IMR-90 (cell line): Measurements from ENCODE around the gene C18orf32. TPM values are rescaled to one million over a fixed set of nuclear protein-coding genes. Genes with fewer than 3 reads are reported as not detected.

Experiments
- ATAC-seq: fragments of 200-7000 bp; cut with Tn5 transposase; 2 replicates; pipeline ENCODE4 v1.9.1; 2020; ENCODE audit warnings: low read depth, mild to moderate bottlenecking, moderate library complexity
- BruUV-seq: library from RNA; stranded (reverse); fragments of 400-500 nt; replicated peaks from 2 replicates; lab custom pipeline; 2021; lab: Mats Ljungman, UMichigan
- CTCF ChIA-PET: fragments of 300-600 bp; formaldehyde crosslinking; extraction: SDS; loops from one replicate; lab custom pipeline; 2021; ENCODE audit warnings: antibody characterized with exemption; lab: Yijun Ruan, JAX
- POLR2A ChIA-PET: fragments of 300-600 bp; sonication (Branson Sonifier 250); formaldehyde crosslinking; loops from one replicate; lab custom pipeline; 2022; ENCODE audit warnings: antibody characterized with exemption; ENCODE audit not compliant: unreplicated experiment; lab: Charles Lee
- DNase-seq: peaks from one replicate; pipeline ENCODE4 v3.0.0; 2013
- H2AFZ ChIP-seq: replicated peaks from 2 replicates; pipeline ENCODE3; 2013; ENCODE audit warnings: low read length, mild to moderate bottlenecking; ENCODE audit not compliant: poor library complexity
- H2AK5ac ChIP-seq: 2 replicates; pipeline ENCODE4 v1.6.1; 2013; ENCODE audit warnings: low read depth, low read length, inconsistent platforms
- H2AK9ac ChIP-seq: replicated peaks from 2 replicates; pipeline ENCODE3; 2013; ENCODE audit warnings: mild to moderate bottlenecking, low read depth, low read length, moderate library complexity; ENCODE audit not compliant: poor library complexity
- H2BK120ac ChIP-seq: 2 replicates; pipeline ENCODE4 v1.6.1; 2013; ENCODE audit warnings: low read depth, low read length, inconsistent platforms
- H2BK15ac ChIP-seq: 3 replicates; pipeline ENCODE4 v1.6.1; 2013; ENCODE audit warnings: low read depth, low read length, inconsistent platforms
- H2BK20ac ChIP-seq: 2 replicates; pipeline ENCODE4 v1.6.1; 2013; ENCODE audit warnings: low read depth, mild to moderate bottlenecking, inconsistent platforms, low read length, moderate library complexity
- H2BK5ac ChIP-seq: 2 replicates; pipeline ENCODE4 v1.6.1; 2013; ENCODE audit warnings: mild to moderate bottlenecking, low read depth, low read length, inconsistent platforms; ENCODE audit not compliant: poor library complexity, severe bottlenecking
- H3K14ac ChIP-seq: replicated peaks from 2 replicates; pipeline ENCODE4 v1.6.1; 2013; ENCODE audit warnings: low read depth, low read length, inconsistent platforms
- H3K18ac ChIP-seq: 2 replicates; pipeline ENCODE4 v1.6.1; 2013; ENCODE audit warnings: low read depth, low read length, control low read depth
- H3K23ac ChIP-seq: 2 replicates; pipeline ENCODE4 v1.6.1; 2013; ENCODE audit warnings: low read depth, low read length, inconsistent platforms
- H3K27ac ChIP-seq: 2 replicates; pipeline ENCODE4 v1.5.1; 2013; ENCODE audit warnings: mild to moderate bottlenecking, control low read depth, low read length; ENCODE audit not compliant: insufficient read depth
- H3K27me3 ChIP-seq: 2 replicates; pipeline ENCODE4 v1.6.1; 2013; ENCODE audit warnings: low read length; ENCODE audit not compliant: control insufficient read depth, insufficient read depth
- H3K36me3 ChIP-seq: 2 replicates; pipeline ENCODE4 v1.6.1; 2013; ENCODE audit warnings: low read length, mixed read lengths; ENCODE audit not compliant: control insufficient read depth, insufficient read depth
- H3K4ac ChIP-seq: 2 replicates; pipeline ENCODE4 v1.6.1; 2013; ENCODE audit warnings: low read depth, low read length, inconsistent platforms
- H3K4me1 ChIP-seq: 2 replicates; pipeline ENCODE4 v1.6.1; 2013; ENCODE audit warnings: low read length, mixed read lengths; ENCODE audit not compliant: control insufficient read depth, insufficient read depth
- H3K4me2 ChIP-seq: 2 replicates; pipeline ENCODE4 v1.6.1; 2013; ENCODE audit warnings: low read depth, mild to moderate bottlenecking, control low read depth, low read length, moderate library complexity
- H3K4me3 ChIP-seq: 2 replicates; pipeline ENCODE4 v1.5.1; 2013; ENCODE audit warnings: low read depth, mild to moderate bottlenecking, control low read depth, low read length, moderate library complexity; ENCODE audit not compliant: insufficient read depth
- H3K56ac ChIP-seq: 2 replicates; pipeline ENCODE4 v1.6.1; 2013; ENCODE audit warnings: low read length, inconsistent platforms; ENCODE audit not compliant: insufficient read depth; ENCODE audit errors: extremely low read depth
- H3K79me1 ChIP-seq, 2 experiments: 2 replicates each; pipeline ENCODE4 v1.6.1; 2013; ENCODE audit warnings: low read length in 2 of 2, inconsistent platforms in 1 of 2, low read depth in 1 of 2
- H3K9ac ChIP-seq: 2 replicates; pipeline ENCODE4 v1.6.1; 2013; ENCODE audit warnings: low read depth, low read length, control low read depth
- H3K9me1 ChIP-seq: 2 replicates; pipeline ENCODE4 v1.6.1; 2013; ENCODE audit warnings: low read length, inconsistent platforms; ENCODE audit not compliant: insufficient read depth
- H3K9me3 ChIP-seq: 2 replicates; pipeline ENCODE4 v1.6.1; 2013; ENCODE audit warnings: low read length; ENCODE audit not compliant: control insufficient read depth, insufficient read depth
- H4K20me1 ChIP-seq: 2 replicates; pipeline ENCODE4 v1.6.1; 2013; ENCODE audit warnings: low read length, inconsistent platforms; ENCODE audit not compliant: insufficient read depth
- H4K5ac ChIP-seq: 2 replicates; pipeline ENCODE4 v1.6.1; 2013; ENCODE audit warnings: mild to moderate bottlenecking, low read depth, low read length, control low read depth
- H4K8ac ChIP-seq, 2 experiments: 2 replicates each; pipeline ENCODE4 v1.6.1; 2013; ENCODE audit warnings: low read depth in 2 of 2, low read length in 2 of 2, control low read depth in 1 of 2, inconsistent platforms in 1 of 2
- H4K91ac ChIP-seq: 2 replicates; pipeline ENCODE4 v1.6.1; 2013; ENCODE audit warnings: low read depth, low read length, inconsistent platforms; ENCODE audit not compliant: insufficient read depth
- BHLHE40 ChIP-seq: fragments of 150-350 bp; IDR thresholded peaks from 2 replicates; pipeline ENCODE4 v1.6.1; 2016; ENCODE audit warnings: mild to moderate bottlenecking, low read depth, low read length
- NFE2L2 ChIP-seq: fragments of 150-350 bp; IDR thresholded peaks from 2 replicates; pipeline ENCODE4 v1.6.1; 2016; ENCODE audit warnings: low read depth, mild to moderate bottlenecking, low read length
- WGBS, 2 experiments: methylation state at CpG; one replicate each; pipeline versions ENCODE4 v1.1.5 to v1.1.7; 2013; ENCODE audit warnings: missing lambda C conversion rate in 2 of 2; ENCODE audit not compliant: insufficient read length in 1 of 2; ENCODE audit errors: extremely low coverage in 2 of 2; 5-methylcytosine and 5-hydroxymethylcytosine counted together
- dilution Hi-C: fragments of 300-500 bp; cut with HindIII; formaldehyde crosslinking; loops from one replicate; pipeline ENCODE4 v1.14.3; 2018; ENCODE audit warnings: low sequenced_read_pairs; ENCODE audit not compliant: unreplicated experiment
- in situ Hi-C: fragments of 300-500 bp; cut with MboI; formaldehyde crosslinking; loops from 3 replicates; pipeline ENCODE4 v1.14.3; 2019; ENCODE audit warnings: low sequenced_read_pairs, inconsistent platforms, mixed read lengths
- intact Hi-C: fragments of 100-400 bp; cut with micrococcal nuclease; formaldehyde crosslinking; loops from 2 replicates; pipeline ENCODE4 v1.10.0; 2022
- polyA plus RNA-seq, 3 experiments: library from polyadenylated mRNA; depleted of rRNA; stranded (reverse); fragments of >200 nt; gene quantifications; 2 replicates each; pipeline ENCODE4 v1.2.3, GENCODE V29; 2012; ENCODE audit warnings: low replicate concordance in 1 of 3
- total RNA-seq: library from RNA; depleted of rRNA; stranded (reverse); fragments of >200 nt; gene quantifications from 2 replicates; pipeline ENCODE4 v1.2.3, GENCODE V29; 2012
- TF ChIP-seq, protein P1 (sequence below): conservative IDR thresholded peaks from 2 replicates; pipeline ENCODE4 v1.5.1; 2012; ENCODE audit warnings: mild to moderate bottlenecking, low read depth, low read length, improper control_type of control experiment

C18orf32 gene
- total and polyA plus RNA-seq, 2 of the 4 experiments (the other 2 are of a cell fraction): 3.6 to 21.4 TPM

DNA sequence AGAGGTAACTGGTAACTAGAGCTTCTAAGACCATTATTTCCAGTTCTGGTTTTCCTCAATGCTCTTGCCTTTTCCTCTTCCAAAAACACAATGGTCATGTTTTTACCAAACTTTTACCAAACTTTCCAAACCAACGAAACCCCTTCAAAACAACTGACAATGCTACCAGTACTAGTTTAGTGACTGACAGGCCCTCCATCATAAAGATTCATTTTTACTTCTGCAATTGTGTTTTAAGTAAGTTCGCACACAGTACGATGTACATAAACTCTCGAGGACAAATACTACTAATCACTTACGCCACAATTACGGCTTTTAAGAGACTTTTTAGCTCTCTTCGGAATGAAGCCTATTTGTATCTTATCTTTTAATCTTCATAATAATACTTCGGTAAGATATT, 900 bp downstream of the C18orf32 start:
- Histone ChIP-seq H2BK15ac (no peak overlapping the region), H3K56ac (peak overlapping the region; percentile 64), H2BK5ac (no peak overlapping the region), H3K9me3 (no peaks in the 10 kb centered on the region), H3K18ac (no peak overlapping the region), H2BK20ac (no peak overlapping the region), H3K4me3 (peak overlapping the region; percentile 71), H4K20me1 (peaks cover 24% of the 10 kb centered on the region), H2AFZ (no peak overlapping the region), H3K14ac (peak overlapping the region; percentile 85; the same call in 1 of the 2 replicates), H3K36me3 (peaks cover 19% of the 10 kb centered on the region), H3K27ac (no peak overlapping the region), H3K4ac (no peak overlapping the region), H3K4me1 (peaks cover 2% of the 10 kb centered on the region; the same call in 1 of the 2 replicates), H3K27me3 (no peaks in the 10 kb centered on the region), H4K8ac (peak overlapping the region; percentile 57 to 65; a peak in 2 of 4 replicates), H3K4me2 (peak overlapping the region; percentile 98), H3K79me1 (peaks cover 18 to 37% of the 10 kb centered on the region in 2 experiments; a peak in 3 of 4 replicates), H3K9me1 (no peaks in the 10 kb centered on the region), H2AK9ac (no peak overlapping the region), H4K91ac (no peak overlapping the region), H4K5ac (peak overlapping the region; percentile 18; the same call in 1 of the 2 replicates), H2AK5ac (no peak overlapping the region), H3K23ac (peak overlapping the region; percentile 85; the same call in 1 of the 2 replicates), H2BK120ac (no peak overlapping the region), H3K9ac (peak overlapping the region; percentile 95; the same call in 1 of the 2 replicates)
- POLR2A ChIA-PET: interaction anchor here (0.5 to 0.7 kb wide), 4 partner anchors 188 to 863 kb away, joined by 3 to 5 read pairs (median 4); no protein-coding TSS in a partner anchor
- in situ Hi-C loops: no loop called here
- DNase-seq: no peak
- no peak for ATAC-seq
- no TSS peak for BruUV-seq
- intact Hi-C loops: loop anchor here (2.0 kb wide), 1 partner anchor 237 kb away; no protein-coding TSS in a partner anchor
- WGBS, 2 experiments: no CpG with 5 or more reads among the region's 8 CpGs
- dilution Hi-C loops: no loop called here
- TF ChIP-seq, protein P1, sequence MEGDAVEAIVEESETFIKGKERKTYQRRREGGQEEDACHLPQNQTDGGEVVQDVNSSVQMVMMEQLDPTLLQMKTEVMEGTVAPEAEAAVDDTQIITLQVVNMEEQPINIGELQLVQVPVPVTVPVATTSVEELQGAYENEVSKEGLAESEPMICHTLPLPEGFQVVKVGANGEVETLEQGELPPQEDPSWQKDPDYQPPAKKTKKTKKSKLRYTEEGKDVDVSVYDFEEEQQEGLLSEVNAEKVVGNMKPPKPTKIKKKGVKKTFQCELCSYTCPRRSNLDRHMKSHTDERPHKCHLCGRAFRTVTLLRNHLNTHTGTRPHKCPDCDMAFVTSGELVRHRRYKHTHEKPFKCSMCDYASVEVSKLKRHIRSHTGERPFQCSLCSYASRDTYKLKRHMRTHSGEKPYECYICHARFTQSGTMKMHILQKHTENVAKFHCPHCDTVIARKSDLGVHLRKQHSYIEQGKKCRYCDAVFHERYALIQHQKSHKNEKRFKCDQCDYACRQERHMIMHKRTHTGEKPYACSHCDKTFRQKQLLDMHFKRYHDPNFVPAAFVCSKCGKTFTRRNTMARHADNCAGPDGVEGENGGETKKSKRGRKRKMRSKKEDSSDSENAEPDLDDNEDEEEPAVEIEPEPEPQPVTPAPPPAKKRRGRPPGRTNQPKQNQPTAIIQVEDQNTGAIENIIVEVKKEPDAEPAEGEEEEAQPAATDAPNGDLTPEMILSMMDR: no peak
- no peak for TF ChIP-seq NFE2L2
- no peak for TF ChIP-seq BHLHE40
- CTCF ChIA-PET: no interaction called here
